Measurements from ENCODE around the gene ANKRD50.

Gene ANKRD50

GRCh38 chr4:124633285-124633941 is 79.1 kb downstream of the ANKRD50 start:
- no peak for DNase-seq (ENCODE audit: low spot score)

- DNase-seq (ENCODE audit: low spot score) = no peak
Observed at GRCh38 chr4:124632439-124632838, 80.1 kb downstream of the ANKRD50 start.

- peak; percentile 97 for DNase-seq (ENCODE audit: low spot score)
Observed at GRCh38 chr4:124631760-124632159, 80.8 kb downstream of the ANKRD50 start.

- no peak for DNase-seq (ENCODE audit: low spot score)
Observed at GRCh38 chr4:124629681-124630080, 82.9 kb downstream of the ANKRD50 start.

Measured in RKO (cell line).